GM06990 (cell line): ENCODE measurements around the gene PRKG1.

ENCODE experiments used
- DNase-seq: peaks from one replicate; pipeline ENCODE4 v3.0.0-alpha.2; 2011; ENCODE audit not compliant: insufficient read length; ENCODE audit errors: extremely low read depth
- H3K27me3 ChIP-seq: replicated peaks from 2 replicates; pipeline ENCODE4 v1.6.0; 2011; ENCODE audit warnings: low read length; ENCODE audit not compliant: control insufficient read depth, insufficient read depth
- H3K36me3 ChIP-seq: 2 replicates; pipeline ENCODE4 v1.5.1; 2011; ENCODE audit warnings: low read length; ENCODE audit not compliant: control insufficient read depth, insufficient read depth
- H3K4me3 ChIP-seq: replicated peaks from 2 replicates; pipeline ENCODE4 v1.5.1; 2011; ENCODE audit warnings: low read depth, mild to moderate bottlenecking, control low read depth, low read length
- CTCF ChIP-seq: IDR thresholded peaks from 2 replicates; pipeline ENCODE4 v1.5.1; 2011; ENCODE audit warnings: low read length, control low read depth, mild to moderate bottlenecking, inconsistent platforms; ENCODE audit not compliant: insufficient read depth, poor library complexity, severe bottlenecking

PRKG1 gene

GRCh38 chr10:51624013-51624412 lies 549.7 kb downstream of the PRKG1 start:
- DNase-seq = no peak
- no peaks in the 10 kb centered on the region for H3K27me3 ChIP-seq
- no peaks in the 10 kb centered on the region for H3K36me3 ChIP-seq
- H3K4me3 ChIP-seq = no peak overlapping the region
- no peak for TF ChIP-seq CTCF

- TF ChIP-seq CTCF = no peak
- Histone ChIP-seq H3K4me3 (no peak overlapping the region), H3K36me3 (no peaks in the 10 kb centered on the region), H3K27me3 (no peaks in the 10 kb centered on the region)
- DNase-seq = no peak
Observed at GRCh38 chr10:51629934-51630639, 555.8 kb downstream of the PRKG1 start.

- TF ChIP-seq CTCF = no peak
- no peak overlapping the region for H3K4me3 ChIP-seq
- DNase-seq = no peak
- no peaks in the 10 kb centered on the region for H3K36me3 ChIP-seq
- no peaks in the 10 kb centered on the region for H3K27me3 ChIP-seq
Observed at GRCh38 chr10:51630640-51631005, 556.3 kb downstream of the PRKG1 start.

- DNase-seq = no peak
- Histone ChIP-seq H3K4me3 (no peak overlapping the region), H3K36me3 (no peaks in the 10 kb centered on the region), H3K27me3 (no peaks in the 10 kb centered on the region)
- TF ChIP-seq CTCF = no peak
Observed at GRCh38 chr10:51635436-51635835, 561.1 kb downstream of the PRKG1 start.

- H3K4me3 ChIP-seq = no peak overlapping the region
- H3K36me3 ChIP-seq = no peaks in the 10 kb centered on the region
- no peaks in the 10 kb centered on the region for H3K27me3 ChIP-seq
- TF ChIP-seq CTCF = no peak
- no peak for DNase-seq
Observed at GRCh38 chr10:51638211-51638610, 563.9 kb downstream of the PRKG1 start.

- H3K4me3 ChIP-seq = no peak overlapping the region
- no peak for TF ChIP-seq CTCF
- no peak for DNase-seq
- H3K27me3 ChIP-seq = no peaks in the 10 kb centered on the region
- no peaks in the 10 kb centered on the region for H3K36me3 ChIP-seq
Observed at GRCh38 chr10:51638737-51639136, 564.5 kb downstream of the PRKG1 start.
